HG03342 (cell line): ENCODE results near the gene ADAMTS15.

Experiments used
- ATAC-seq: cut with Tn5 transposase; IDR thresholded peaks from one replicate; pipeline ENCODE4 v1.9.1; 2021; ENCODE audit warnings: mild to moderate bottlenecking, moderate library complexity; ENCODE audit not compliant: unreplicated experiment

Gene ADAMTS15

DNA sequence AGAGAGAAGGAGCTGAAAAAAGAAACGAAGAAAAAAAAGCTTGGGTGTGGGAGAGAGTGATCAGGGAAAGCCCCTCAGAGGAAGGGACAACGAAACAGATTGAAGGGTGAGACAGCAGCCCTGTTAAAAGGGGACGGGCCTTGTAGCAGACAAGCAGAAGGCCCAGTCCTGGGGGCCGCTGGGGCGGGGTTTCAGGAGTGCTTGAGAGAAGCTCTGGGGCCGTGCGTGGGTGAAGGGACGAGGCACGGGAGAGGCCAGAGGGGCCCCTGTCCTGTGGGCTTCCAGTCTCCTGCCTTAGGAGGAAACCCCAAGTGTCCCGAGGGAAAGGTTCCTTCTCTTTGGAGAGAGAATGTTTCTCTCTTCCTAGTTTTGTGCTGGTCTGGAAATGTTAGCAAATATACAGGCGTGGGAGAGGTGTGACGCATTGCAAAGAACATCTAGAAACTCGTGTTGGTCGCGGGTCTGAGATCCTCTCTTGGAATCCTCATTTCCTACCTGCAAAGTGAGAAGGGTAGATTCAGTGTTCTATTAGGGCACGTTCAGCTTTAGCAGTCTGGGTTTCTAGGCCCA lies 28.6 kb downstream of the ADAMTS15 start:
- ATAC-seq: no peak

DNA sequence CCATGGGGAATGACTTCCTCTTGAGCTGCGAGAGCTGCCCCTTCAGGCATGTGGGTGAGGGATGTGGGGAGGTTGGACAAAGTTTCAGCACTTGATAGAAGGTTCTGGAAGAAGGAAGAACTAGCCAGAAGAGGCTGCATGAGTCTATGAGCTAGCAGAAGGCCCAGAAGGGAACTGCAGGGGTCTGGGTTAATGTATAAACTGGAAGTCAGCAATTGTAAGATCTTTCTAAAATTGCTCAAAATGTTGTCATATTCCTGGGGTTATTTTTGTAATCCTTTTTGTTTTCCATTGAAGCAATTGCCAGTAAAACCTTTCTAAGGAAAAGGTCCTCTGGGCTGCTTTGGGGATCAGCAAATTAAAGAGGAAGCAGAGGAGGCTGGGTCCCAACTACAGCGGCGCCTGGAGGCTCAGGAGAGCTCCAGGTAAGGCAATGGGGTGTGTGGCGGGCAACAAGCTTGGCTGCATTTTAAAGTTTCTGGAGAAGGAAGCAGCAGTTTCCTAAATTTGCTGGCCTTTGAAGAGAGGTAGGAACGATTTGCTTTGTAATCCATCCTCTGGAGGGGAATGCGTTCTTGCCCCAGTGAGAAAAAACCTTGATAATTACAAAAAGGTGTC lies 29.2 kb downstream of the ADAMTS15 start:
- ATAC-seq: no peak

DNA sequence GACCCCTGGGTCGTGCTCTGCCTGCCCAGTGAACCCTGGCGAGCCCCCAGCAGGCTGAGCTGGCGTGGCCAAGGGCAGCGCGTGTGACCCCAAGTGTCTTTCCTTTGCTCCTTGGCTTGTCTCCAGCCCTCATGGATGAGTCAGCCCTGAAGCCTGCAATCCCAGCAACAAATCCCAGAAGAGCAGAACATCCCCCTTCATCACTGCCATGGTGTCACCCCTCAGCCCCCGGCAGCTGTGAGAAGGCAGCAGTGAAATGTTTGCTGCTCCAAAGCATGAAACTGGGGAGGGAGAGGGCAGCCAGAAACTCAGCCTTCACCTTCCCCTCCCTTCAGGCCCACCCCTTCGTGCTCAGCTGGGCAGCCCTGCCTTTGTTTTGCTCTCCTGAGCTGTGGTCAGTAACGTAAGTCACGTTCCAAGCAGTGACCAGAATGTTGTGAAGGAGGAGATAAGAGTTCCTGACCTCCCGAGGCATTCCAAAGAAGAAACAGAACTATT lies 29.8 kb downstream of the ADAMTS15 start:
- ATAC-seq: no peak

DNA sequence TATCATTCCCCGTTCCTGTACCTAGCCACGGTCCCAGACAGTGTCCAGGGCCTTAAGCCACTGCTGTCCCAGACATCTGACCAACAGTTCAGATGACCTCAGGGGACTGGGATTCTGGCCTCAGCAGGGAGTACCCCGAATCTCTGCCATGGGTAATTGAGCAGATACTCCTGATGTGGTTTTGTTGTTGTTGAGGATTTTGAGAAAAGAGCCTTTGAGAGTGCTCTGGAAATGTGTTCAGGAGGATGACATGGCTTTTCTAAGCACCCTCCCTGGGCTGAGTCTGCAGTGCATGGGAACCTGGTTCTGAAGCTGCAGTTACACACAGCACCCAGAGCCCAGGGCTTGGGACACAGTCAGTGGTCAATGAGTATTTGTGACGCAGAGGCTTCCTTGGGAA lies 30.4 kb downstream of the ADAMTS15 start:
- no peak for ATAC-seq

DNA sequence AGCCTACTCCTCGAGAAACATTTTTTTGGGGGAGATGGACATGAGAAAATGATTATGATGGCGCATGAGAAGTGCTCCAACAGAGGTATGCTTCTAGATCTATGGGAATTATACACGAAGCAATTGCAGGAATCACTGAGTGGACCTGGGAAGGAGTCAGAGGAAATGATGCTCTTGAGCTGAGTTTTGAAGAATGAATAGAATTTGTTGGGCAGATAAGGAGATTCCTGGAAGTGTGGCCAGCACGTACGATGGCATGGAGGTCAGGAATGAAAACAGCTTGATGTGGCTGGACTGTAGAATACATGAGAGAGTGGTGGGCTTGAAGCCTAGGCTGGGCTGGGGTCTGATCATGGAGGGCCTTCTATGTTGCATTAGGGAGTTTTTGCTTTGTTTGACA lies 31.7 kb downstream of the ADAMTS15 start:
- no peak for ATAC-seq

DNA sequence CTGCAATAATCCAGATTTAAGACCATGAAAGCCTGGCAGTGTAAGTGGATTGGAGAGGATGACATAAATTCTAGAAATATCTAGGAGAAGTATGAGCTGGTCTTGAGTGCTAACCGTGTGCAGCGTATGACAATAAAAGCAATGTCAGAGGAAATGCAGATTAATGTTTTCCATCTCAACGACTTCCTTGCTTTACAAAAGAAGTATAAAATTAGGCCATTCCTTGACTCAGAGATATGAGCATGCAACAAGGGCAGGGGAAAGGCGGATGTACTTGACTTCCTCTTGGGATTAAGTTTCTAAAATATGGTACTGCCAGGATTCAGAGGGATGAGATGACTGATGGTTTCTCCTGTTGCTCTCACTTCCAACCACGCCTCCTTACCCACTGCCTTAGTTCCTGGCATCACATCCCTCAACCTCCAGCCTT lies 32.3 kb downstream of the ADAMTS15 start:
- ATAC-seq: no peak

DNA sequence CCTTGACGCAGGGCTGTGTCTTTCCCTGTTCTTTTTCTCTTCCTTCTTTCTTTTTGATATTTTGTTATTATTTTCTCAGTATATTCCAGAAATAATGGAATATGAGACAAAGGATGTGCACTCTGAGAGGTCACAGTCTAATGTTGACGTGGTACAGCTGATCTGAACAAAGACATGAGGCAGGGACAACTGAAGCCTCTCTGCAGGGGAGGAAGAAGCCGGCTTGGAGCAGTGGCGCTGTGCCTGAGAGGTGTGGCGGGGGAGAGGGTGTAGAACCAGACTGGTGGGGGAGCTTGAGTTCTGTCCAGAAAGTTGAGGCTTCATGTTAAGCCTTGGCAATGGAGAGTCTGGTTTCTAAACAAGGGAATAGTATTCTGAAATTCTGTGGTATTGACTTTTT lies 34.7 kb downstream of the ADAMTS15 start:
- ATAC-seq: no peak

DNA sequence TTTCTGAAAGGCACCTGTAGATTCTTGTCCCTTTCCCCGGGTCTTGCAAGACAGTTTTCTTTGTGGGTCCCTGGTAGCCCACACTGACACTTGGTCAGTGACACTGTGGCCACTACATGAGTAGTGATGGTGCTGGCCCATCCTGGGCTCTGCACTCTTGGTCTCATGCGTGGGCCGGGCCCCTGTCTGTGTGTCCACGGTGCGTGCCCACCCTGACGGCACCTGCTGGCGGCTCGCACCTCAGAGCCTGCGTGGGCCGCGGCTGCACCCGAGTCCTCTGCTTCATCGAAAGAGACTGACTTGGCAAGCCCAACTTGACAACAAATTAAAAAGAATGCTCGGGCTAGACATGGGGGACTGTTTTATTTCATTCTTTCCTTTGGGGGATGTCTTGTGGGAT lies 37.5 kb downstream of the ADAMTS15 start:
- ATAC-seq: no peak

DNA sequence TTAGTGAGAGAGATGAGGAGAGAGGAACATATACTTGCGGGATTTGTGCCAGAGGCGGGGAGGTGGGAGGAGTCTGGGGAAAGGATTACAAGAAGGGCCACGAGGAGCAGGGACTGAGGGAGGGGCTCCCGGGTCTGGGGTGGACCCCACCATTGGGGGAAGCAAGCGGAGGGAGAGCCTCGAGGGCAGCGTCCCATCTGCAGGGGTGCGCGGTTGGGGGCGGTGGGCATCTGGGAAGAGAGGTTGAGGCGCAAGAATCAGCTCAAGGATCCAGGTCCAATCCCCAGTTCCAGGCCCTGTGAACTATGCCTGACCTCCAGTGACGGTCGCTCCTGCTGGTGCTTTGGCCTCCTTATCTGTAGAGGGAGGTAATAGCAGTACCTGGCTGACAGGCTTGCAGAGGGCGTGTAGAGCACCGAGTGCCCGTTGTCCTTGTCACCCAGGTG lies 38.0 kb downstream of the ADAMTS15 start:
- no peak for ATAC-seq

DNA sequence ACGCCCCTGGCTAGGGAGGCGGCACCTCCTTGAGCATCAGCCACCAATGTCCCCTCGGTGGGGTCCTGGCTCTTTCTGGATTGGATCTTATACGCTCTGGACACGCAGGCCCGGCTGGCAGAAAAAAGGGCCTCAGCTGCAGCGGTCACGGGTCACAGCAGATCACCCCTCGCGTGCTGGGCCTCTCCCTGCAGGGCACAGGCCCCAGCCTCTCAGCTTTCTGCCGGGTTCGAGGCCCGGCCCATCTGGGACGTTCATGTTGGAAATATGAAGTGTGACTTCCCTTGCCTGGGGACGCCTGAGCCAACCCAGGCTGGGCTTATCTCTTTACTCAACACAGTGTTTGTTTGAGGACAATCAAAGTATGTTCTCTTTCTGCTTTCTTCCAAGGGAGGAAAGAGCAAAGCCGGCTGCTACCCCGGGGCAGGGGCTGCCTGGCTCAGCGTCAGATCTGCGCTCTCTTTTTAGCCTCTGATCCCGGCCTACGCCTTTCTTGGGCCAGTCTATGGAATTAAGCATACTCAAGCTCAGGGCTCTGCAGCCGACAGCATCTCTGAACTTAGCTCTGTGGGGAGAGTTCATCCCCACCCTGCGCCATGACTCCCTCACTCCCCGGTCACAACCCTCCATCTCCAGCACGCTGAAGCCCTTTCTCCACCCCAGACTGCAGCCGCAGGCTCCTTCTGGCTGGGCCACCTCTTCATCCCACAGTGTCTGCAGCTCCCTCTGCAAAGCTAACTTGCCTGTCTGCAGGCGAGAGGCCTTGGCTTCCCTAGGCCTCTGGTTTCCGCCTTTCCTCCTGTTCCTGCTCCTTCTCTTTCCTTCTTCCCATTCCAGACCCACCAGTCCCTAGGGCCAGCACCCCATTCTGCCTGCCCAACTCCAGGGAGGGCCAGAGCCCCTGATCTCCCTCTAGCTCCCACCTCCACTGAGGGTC lies 38.8 kb downstream of the ADAMTS15 start:
- no peak for ATAC-seq

DNA sequence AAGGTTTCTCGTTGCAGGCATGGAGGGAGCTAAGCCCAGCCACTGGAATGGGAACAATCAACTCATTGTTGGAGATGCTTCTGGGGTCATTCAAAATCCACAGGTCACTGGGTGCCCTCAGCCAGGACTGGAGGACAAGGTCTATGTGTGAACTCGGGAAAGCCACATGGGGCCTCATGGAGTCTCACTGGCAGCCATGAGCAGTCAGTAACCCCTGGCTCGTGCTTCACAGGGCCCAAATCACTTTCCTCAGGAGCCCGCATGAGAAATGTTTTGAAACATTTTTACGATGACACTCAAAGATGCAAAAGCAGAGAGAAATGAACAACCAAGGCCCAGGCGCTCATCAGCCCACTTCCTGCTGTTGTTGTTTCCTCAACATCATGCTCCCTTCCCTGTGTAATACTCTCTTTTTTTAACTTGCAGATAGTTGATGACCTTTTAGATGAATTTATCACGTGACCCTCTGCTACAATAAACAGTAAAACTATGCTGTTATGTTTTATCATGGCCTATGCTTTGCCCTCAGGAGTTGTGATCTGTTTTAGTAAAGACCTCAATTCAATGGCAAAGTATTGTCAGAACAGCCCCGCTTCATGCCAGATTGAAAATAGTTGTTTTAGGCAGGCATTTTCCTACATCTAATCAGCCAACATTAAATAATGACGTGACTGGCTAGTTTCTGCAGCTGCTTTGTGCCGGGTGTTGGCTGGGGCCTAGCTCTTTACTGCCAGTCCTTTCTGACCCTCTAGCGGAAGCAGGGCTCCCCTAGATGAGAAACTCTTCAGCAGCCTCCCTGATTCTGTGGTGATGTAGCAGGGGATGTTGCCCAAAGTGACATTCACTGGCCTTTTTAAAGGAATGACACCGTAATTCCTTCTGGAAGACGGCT lies 39.7 kb downstream of the ADAMTS15 start:
- no peak for ATAC-seq

DNA sequence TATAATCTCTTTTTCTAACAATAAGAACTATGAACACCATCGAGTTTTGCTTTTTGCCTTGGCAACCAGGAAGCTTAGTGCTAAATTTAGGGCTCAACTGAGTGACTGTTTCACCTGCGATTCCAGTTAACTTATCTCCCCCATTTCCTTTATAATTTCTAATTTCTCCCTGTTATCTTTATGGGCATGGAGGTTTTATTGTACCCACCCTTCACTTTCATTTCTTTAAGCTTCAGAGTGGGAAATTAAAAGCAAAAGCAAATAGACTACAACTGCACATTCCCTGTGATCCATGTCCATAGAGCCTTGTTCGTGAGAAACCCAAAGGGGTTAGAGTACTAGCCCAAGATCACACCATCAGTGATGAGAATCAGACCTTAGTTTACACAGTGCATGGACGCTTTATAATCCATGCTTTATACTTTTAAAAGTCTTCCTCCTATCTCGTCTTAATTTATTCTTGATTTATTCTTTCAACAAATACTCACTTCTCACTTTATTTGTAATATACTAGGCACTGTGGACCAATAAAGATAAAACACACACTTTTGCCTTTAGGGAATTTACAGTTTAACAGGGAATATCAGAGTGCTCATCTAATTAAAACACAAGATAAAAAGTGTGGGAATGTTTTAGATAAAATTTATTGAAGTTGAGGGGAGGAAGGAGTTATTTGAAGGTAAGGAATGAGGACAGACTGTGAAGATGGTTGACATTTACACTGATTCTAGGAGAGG lies 40.6 kb downstream of the ADAMTS15 start:
- no peak for ATAC-seq

DNA sequence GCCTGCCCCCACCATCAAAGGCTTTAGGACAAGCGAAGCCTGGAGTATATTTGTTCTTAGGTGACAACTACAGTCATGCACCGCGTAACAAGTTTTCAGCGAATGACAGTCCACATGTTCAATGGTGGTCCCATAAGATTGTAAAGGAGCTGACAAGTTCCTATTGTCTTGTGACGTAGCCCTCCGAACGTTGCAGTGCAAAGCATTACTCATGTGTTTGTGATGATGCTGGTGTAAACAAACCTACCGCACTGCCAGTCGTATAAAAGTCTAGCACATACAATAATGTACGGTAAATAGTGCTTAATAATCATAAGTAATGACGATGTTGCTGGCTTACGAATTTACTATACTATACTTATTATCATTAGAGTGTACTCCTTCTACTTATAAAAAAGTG lies 41.3 kb downstream of the ADAMTS15 start:
- ATAC-seq: no peak

DNA sequence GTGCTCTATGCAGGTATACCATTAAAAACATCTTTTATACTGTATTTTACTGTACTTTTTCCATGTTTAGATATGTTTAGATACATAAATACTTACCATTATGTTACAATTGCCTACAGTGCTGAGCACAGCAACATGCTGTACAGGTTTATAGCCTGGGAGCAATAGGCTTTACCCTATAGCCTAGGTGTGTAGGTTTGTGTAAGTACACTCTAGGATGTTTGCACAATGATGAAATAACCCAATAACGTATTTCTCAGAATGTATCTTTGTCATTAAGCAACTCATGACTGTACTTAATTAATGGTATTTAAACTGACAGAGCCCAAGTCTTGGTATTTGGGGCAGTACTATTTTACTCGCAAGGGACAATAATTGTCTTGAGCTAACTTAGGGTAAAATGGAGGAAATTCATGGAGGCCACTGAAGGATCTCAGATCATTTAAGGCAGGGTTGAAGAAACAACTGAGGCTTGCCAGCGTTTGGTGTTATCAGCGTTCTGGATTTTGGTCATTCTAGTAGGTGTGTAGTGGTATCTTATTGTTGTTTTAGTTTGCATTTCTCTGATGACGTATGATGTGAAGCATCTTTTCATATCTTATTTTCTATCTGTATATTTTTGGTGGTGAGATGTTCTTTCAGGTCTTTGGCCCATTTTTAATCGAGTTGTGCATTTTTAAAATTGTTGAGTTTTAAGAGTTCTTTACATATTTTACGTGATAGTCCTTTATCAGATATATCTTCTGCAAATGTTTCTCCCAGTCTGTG lies 42.4 kb downstream of the ADAMTS15 start:
- no peak for ATAC-seq

DNA sequence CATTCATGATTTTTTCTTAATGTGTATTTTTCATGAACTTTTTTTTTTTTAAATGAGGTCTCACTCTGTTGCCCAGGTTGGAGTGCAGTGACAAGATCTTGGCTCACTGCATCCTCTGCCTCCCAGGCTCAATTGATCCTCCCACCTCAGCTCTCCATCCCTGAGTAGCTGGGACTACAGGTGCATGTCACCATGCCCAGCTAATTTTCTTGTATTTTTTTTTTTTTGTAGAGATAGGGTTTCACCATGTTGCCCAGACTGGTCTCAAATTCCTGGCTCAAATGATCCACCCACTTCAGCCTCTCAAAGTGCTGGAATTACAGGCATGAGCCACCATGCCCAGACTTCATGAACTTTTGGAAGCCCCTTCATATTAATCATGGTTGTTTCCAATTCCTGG lies 49.7 kb downstream of the ADAMTS15 start:
- no peak for ATAC-seq

DNA sequence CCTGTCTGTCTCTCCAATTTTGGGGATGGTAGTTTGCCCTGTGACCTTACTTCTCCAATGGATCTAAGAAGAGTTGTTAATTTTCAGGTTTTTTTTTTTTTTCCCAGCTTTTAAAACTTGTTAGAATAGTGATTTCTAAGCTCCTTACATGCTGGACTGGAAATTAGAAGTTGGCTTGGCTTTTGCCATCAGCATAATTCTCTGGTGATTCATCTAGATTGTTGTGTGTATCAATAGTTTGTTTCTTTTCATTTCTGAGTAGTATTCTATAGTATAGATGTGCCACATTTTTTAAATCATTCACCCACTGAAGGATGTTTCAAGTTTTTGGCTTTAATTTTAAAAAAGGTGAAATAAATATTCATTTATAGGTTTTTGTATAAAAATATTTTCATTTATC lies 51.4 kb downstream of the ADAMTS15 start:
- ATAC-seq: no peak

DNA sequence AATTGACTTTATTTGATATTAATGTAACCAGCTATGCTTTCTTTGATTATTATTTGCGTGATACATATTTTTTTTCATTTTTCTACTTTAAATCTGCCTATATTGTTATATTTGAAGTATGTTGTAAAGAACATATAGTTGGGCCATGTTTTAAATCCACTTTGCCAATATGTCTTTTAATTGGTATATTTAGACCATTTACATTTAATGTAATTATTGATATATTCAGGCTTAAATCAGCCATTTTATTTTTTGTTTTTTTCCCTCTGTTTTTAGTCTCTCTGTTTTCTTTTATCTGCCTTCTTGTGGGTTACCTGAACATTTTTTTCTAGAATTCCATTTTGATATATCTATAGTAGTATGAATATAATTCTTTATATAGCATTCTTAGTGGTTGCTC lies 55.9 kb downstream of the ADAMTS15 start:
- no peak for ATAC-seq

DNA sequence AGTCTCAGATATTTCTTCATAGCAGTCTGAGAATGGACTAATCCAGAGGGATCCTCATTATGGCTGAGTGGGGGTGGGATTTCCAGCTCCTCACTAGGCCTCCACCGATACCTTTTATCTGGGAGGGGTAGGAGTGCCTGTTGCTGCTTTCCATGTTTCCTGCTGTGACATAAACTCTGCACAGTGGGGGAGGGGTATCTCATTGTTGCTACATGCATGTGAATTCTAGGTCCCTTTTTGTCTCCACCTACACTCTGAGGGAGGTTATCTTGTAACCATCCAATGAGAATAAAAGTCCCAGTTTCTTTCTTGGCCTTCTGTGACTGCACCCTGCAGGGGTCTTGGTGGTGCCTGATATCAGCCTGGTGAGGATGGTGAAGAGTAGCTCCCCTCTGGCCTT lies 60.5 kb downstream of the ADAMTS15 start:
- ATAC-seq: no peak

DNA sequence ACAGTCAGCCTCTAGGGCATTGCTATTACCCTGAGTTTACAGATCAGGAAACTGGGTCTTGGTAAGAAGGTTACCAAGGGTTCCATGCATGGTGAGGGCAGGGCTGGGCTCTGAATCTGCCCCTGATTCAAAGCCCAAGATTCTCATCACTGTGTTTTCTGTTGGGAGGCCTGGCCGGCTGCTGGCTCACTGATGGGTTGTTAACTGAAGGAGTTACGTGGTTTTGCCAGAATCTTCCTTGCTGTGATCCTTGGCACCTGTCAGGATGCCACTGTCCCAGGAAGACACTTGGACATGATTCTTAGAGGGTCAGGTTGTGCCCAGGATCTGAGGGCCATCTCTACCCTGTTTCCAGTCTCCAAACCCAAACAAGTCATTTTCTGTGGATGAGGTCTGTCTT lies 61.5 kb downstream of the ADAMTS15 start:
- ATAC-seq: no peak
